Measurements from ENCODE around the gene CAV2. TPM values are rescaled to one million over a fixed set of nuclear protein-coding genes. Genes with fewer than 3 reads are reported as not detected.
A peak's percentile ranks its signal among the peaks of the same experiment; 100 is the strongest.

Gene CAV2
- total RNA-seq, 4 donors from 2014 or later, result 86.4 to 172 (median 132) TPM

GRCh38 chr7:116551692-116552091 is 52.2 kb downstream of the CAV2 start:
- peak overlapping the region in 1 of 4 donors; percentile 29 for H3K27ac ChIP-seq
- TF ChIP-seq EP300 (IDR thresholded peaks at IDR 0.05), result no peak
- TF ChIP-seq POLR2A (IDR thresholded peaks at IDR 0.05), result no peak
- no peak for DNase-seq (ENCODE audit: low spot score in 2 of 2)
- H3K36me3 ChIP-seq, result peaks cover 0 to 7% (median 0%) of the 10 kb centered on the region in 3 donors
- H3K27me3 ChIP-seq, result no peaks in the 10 kb centered on the region
- WGBS, 2 donors, result 66 to 79% methylated on average over 5 of the region's 5 CpGs
- peaks cover 0 to 64% (median 8%) of the 10 kb centered on the region in 4 donors for H3K4me1 ChIP-seq
- no peaks in the 10 kb centered on the region for H3K9me3 ChIP-seq
- H3K4me3 ChIP-seq, result no peak overlapping the region

GRCh38 chr7:116552602-116553001 is 53.1 kb downstream of the CAV2 start:
- TF ChIP-seq POLR2A (IDR thresholded peaks at IDR 0.05), result no peak
- no peak for TF ChIP-seq EP300 (IDR thresholded peaks at IDR 0.05)
- TF ChIP-seq CTCF (IDR thresholded peaks at IDR 0.05), result no peak
- H3K36me3 ChIP-seq, result peaks cover 0 to 7% (median 0%) of the 10 kb centered on the region in 3 donors
- WGBS, 2 donors, result 64 to 73% methylated on average over 1 of the region's 1 CpG
- H3K4me1 ChIP-seq, result peaks cover 0 to 61% (median 8%) of the 10 kb centered on the region in 4 donors
- DNase-seq (ENCODE audit: low spot score in 2 of 2), result no peak
- H3K27me3 ChIP-seq, result no peaks in the 10 kb centered on the region
- H3K27ac ChIP-seq, result peak overlapping the region in 2 of 4 donors; percentile 26 to 64
- no peaks in the 10 kb centered on the region for H3K9me3 ChIP-seq
- H3K4me3 ChIP-seq, result no peak overlapping the region

GRCh38 chr7:116553168-116553964 is 53.8 kb downstream of the CAV2 start:
- no peak for TF ChIP-seq POLR2A (IDR thresholded peaks at IDR 0.05)
- Histone ChIP-seq H3K9me3 (no peaks in the 10 kb centered on the region), H3K27me3 (no peaks in the 10 kb centered on the region), H3K36me3 (peaks cover 0 to 2% (median 0%) of the 10 kb centered on the region in 3 donors), H3K4me1 (peaks cover 0 to 64% (median 8%) of the 10 kb centered on the region in 4 donors), H3K27ac (peak overlapping the region in 2 of 4 donors; percentile 26 to 64), H3K4me3 (no peak overlapping the region)
- no peak for DNase-seq (ENCODE audit: low spot score in 2 of 2)
- WGBS, 2 donors, result 48 to 55% methylated on average over 3 of the region's 3 CpGs

- Histone ChIP-seq H3K9me3 (no peaks in the 10 kb centered on the region), H3K27ac (peak overlapping the region in 2 of 4 donors; percentile 26 to 64), H3K4me3 (no peak overlapping the region), H3K27me3 (no peaks in the 10 kb centered on the region), H3K4me1 (peaks cover 0 to 64% (median 6%) of the 10 kb centered on the region in 4 donors), H3K36me3 (peaks cover 0 to 7% (median 0%) of the 10 kb centered on the region in 3 donors)
- peak in 1 of 2 donors; percentile 38 for DNase-seq (ENCODE audit: low spot score in 2 of 2)
- TF ChIP-seq CTCF (IDR thresholded peaks at IDR 0.05) (no peak), POLR2A (IDR thresholded peaks at IDR 0.05) (no peak), EP300 (IDR thresholded peaks at IDR 0.05) (no peak)
Observed at GRCh38 chr7:116554436-116554835, 54.9 kb downstream of the CAV2 start.

- Histone ChIP-seq H3K27ac (peak overlapping the region in 2 of 4 donors; percentile 26 to 51), H3K9me3 (no peaks in the 10 kb centered on the region), H3K36me3 (peaks cover 0 to 7% (median 0%) of the 10 kb centered on the region in 3 donors), H3K27me3 (no peaks in the 10 kb centered on the region), H3K4me3 (no peak overlapping the region), H3K4me1 (peaks cover 0 to 60% (median 6%) of the 10 kb centered on the region in 4 donors)
- DNase-seq (ENCODE audit: low spot score in 2 of 2), result no peak
- WGBS, 2 donors, result 60 to 67% methylated on average over 4 of the region's 4 CpGs
- TF ChIP-seq POLR2A (IDR thresholded peaks at IDR 0.05) (no peak), CTCF (IDR thresholded peaks at IDR 0.05) (no peak), EP300 (IDR thresholded peaks at IDR 0.05) (no peak)
Observed at GRCh38 chr7:116554911-116555310, 55.4 kb downstream of the CAV2 start.

GRCh38 chr7:116557066-116557585 is 57.6 kb downstream of the CAV2 start:
- no peak overlapping the region for H3K4me3 ChIP-seq
- peaks cover 0 to 7% (median 0%) of the 10 kb centered on the region in 3 donors for H3K36me3 ChIP-seq
- H3K4me1 ChIP-seq, result peaks cover 0 to 60% (median 7%) of the 10 kb centered on the region in 4 donors
- no peak for DNase-seq (ENCODE audit: low spot score in 2 of 2)
- peak; percentile 23 to 39 for TF ChIP-seq EP300 (IDR thresholded peaks at IDR 0.05)
- no peak for TF ChIP-seq POLR2A (IDR thresholded peaks at IDR 0.05)
- no peaks in the 10 kb centered on the region for H3K27me3 ChIP-seq
- WGBS, 2 donors, result 65 to 78% methylated on average over 3 of the region's 3 CpGs
- H3K9me3 ChIP-seq, result no peaks in the 10 kb centered on the region
- H3K27ac ChIP-seq, result peak overlapping the region in 2 of 4 donors; percentile 62 to 68
